Measurements from ENCODE around the gene RABL2B.
"Not testable (repeated sequence)": the region's sequence is repeated elsewhere in the genome, so short reads cannot be mapped to it uniquely, and the experiment has no call there.

GRCh38 chr22:50747521-50747920 lies 35.9 kb downstream of the RABL2B start:
- TF ChIP-seq CTCF (conservative IDR thresholded peaks at IDR 0.05; ENCODE audit: low read depth, low read length); EZH2 (IDR thresholded peaks at IDR 0.05; ENCODE audit: low read length, unreplicated experiment): not testable (repeated sequence)
